ENCODE data around the gene CLASP1. TPM values are rescaled to one million over a fixed set of nuclear protein-coding genes. Genes with fewer than 3 reads are reported as not detected.

The CLASP1 gene
- total and polyA plus RNA-seq, 2 donors (not counting 3 experiments of a cell fraction or from before 2014, with no cell fraction given), result 10.0 to 57.9 TPM

- BruUV-seq (replicated peaks), result no TSS peak
- no peaks in the 10 kb centered on the region for H3K79me2 ChIP-seq (ENCODE audit: control insufficient read depth, insufficient read depth, low read length)
- no peak overlapping the region for H3K9ac ChIP-seq (replicated peaks; ENCODE audit: extremely low read depth, insufficient read depth, low read length)
- TF ChIP-seq EZH2 (IDR thresholded peaks at IDR 0.05; ENCODE audit: borderline replicate concordance, low read depth, low read length, severe bottlenecking), result no peak
- no peak for TF ChIP-seq CTCF (IDR thresholded peaks at IDR 0.05; ENCODE audit: extremely low read depth in 1 of 2, insufficient read depth in 1 of 2, low read depth in 1 of 2, low read length in 2 of 2)
- no peak for TF ChIP-seq MYC (IDR thresholded peaks at IDR 0.05; ENCODE audit: low read depth, low read length)
- no peak for TF ChIP-seq POLR2AphosphoS5 (IDR thresholded peaks at IDR 0.05; ENCODE audit: insufficient read depth, low read depth, low read length)
- no peak for TF ChIP-seq GATA2 (IDR thresholded peaks at IDR 0.05; ENCODE audit: insufficient read depth, insufficient read length, low read depth, low read length)
- no peak for TF ChIP-seq POLR2A (IDR thresholded peaks at IDR 0.05; ENCODE audit: low read depth, low read length)
- TF ChIP-seq, protein P1, sequence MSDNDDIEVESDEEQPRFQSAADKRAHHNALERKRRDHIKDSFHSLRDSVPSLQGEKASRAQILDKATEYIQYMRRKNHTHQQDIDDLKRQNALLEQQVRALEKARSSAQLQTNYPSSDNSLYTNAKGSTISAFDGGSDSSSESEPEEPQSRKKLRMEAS (IDR thresholded peaks at IDR 0.05; ENCODE audit: insufficient read depth, insufficient read length), result no peak
- TF ChIP-seq FOS (IDR thresholded peaks at IDR 0.05; ENCODE audit: borderline replicate concordance, insufficient read depth, low read length), result no peak
- no peak for TF ChIP-seq JUN (IDR thresholded peaks at IDR 0.05; ENCODE audit: borderline replicate concordance, insufficient read depth, insufficient read length, low read depth)
- peaks cover 4 to 13% of the 10 kb centered on the region in 2 experiments for H3K36me3 ChIP-seq (ENCODE audit: control insufficient read depth in 2 of 2, extremely low read depth in 1 of 2, insufficient read depth in 2 of 2, low read length in 2 of 2)
- no peak overlapping the region for H3K27ac ChIP-seq (ENCODE audit: insufficient read depth, low read depth, low read length)
- no peak overlapping the region for H2AFZ ChIP-seq (ENCODE audit: low read depth, low read length)
- intact Hi-C loops (cut with micrococcal nuclease), result no loop called here
- no peak overlapping the region for H3K4me2 ChIP-seq (ENCODE audit: insufficient read depth, low read length)
- no peak for DNase-seq (ENCODE audit: low read depth, low spot score)
- POLR2A ChIA-PET, result no interaction called here
- H3K4me1 ChIP-seq (ENCODE audit: control insufficient read depth, extremely low read depth, insufficient read depth, low read length), result no peaks in the 10 kb centered on the region
- no peak for FAIRE-seq
- dilution Hi-C loops (cut with MboI; ENCODE audit: extremely low pct_ligation_motif_present, low sequenced_read_pairs), result no loop called here
- H3K4me3 ChIP-seq (replicated peaks in 1 of 3; ENCODE audit: insufficient read depth in 1 of 3, low read depth in 1 of 3, low read length in 3 of 3), result no peak overlapping the region
- no peaks in the 10 kb centered on the region for H3K9me3 ChIP-seq (replicated peaks; ENCODE audit: control insufficient read depth, insufficient read depth, low read length)
- CTCF ChIA-PET, result no interaction called here
- no peaks in the 10 kb centered on the region for H4K20me1 ChIP-seq (replicated peaks; ENCODE audit: control insufficient read depth, extremely low read depth, insufficient read depth, low read length)
- no peaks in the 10 kb centered on the region for H3K9me1 ChIP-seq (replicated peaks; ENCODE audit: control insufficient read depth, extremely low read depth, insufficient read depth, low read length)
- no peaks in the 10 kb centered on the region for H3K27me3 ChIP-seq (ENCODE audit: control insufficient read depth in 2 of 2, insufficient read depth in 2 of 2, low read length in 2 of 2)
These were observed 193.8 kb downstream of the CLASP1 start for GRCh38 chr2:121455446-121455845.

All from endothelial cell of umbilical vein (primary cell).